GM12878 (cell line): ENCODE data around the gene TM9SF4.

Experiments
- CREB1 ChIP-seq: IDR thresholded peaks from 2 replicates; pipeline ENCODE4 v1.6.1; 2012; ENCODE audit warnings: low read depth, mild to moderate bottlenecking, inconsistent platforms
- EGR1 ChIP-seq, 2 experiments: IDR thresholded peaks; 1 replicate in 1 of 2; 2 replicates in 1 of 2; pipeline ENCODE4 v1.6.1; 2011 to 2012; ENCODE audit warnings: low read depth in 2 of 2, low read length in 2 of 2, borderline replicate concordance in 1 of 2, mild to moderate bottlenecking in 1 of 2, moderate library complexity in 1 of 2
- EP300 ChIP-seq, 2 experiments: fragments of 150-350 bp in 1 of 2; IDR thresholded peaks; 2 replicates each; pipeline ENCODE4 v1.6.1; 2011 to 2012; ENCODE audit warnings: low read depth in 2 of 2, low read length in 2 of 2, borderline replicate concordance in 1 of 2, improper control_type of control experiment in 1 of 2, inconsistent platforms in 1 of 2; ENCODE audit not compliant: control insufficient read depth in 1 of 2
- HCFC1 ChIP-seq: fragments of 150-350 bp; IDR thresholded peaks from 2 replicates; pipeline ENCODE4 v1.6.1; 2014; ENCODE audit warnings: low read length
- KDM1A ChIP-seq: fragments of 200-600 bp; sonication (generic); IDR thresholded peaks from 2 replicates; pipeline ENCODE4 v1.6.1; 2016; ENCODE audit warnings: borderline replicate concordance
- POLR2A ChIP-seq: IDR thresholded peaks from 2 replicates; pipeline ENCODE4 v1.6.1; 2011; ENCODE audit warnings: low read depth, mild to moderate bottlenecking, low read length
- POLR2AphosphoS5 ChIP-seq: IDR thresholded peaks from 2 replicates; pipeline ENCODE4 v1.6.1; 2011; ENCODE audit warnings: mild to moderate bottlenecking, low read length, inconsistent platforms
- RAD21 ChIP-seq: IDR thresholded peaks from 2 replicates; pipeline ENCODE4 v1.6.1; 2011; ENCODE audit warnings: mild to moderate bottlenecking, low read depth, low read length, moderate library complexity; ENCODE audit not compliant: insufficient read depth
- RB1 ChIP-seq: fragments of 450-650 bp; formaldehyde crosslinking; IDR thresholded peaks from 2 replicates; pipeline ENCODE4 v1.6.1; 2017; ENCODE audit warnings: mild to moderate bottlenecking, borderline replicate concordance
- RCOR1 ChIP-seq: conservative IDR thresholded peaks from 2 replicates; pipeline ENCODE4 v1.6.1; 2012; ENCODE audit warnings: low read depth, low read length, improper control_type of control experiment
- TCF3 ChIP-seq: IDR thresholded peaks from 2 replicates; pipeline ENCODE4 v1.6.1; 2012; ENCODE audit warnings: low read depth, mild to moderate bottlenecking, low read length, borderline replicate concordance; ENCODE audit not compliant: insufficient read depth
- TF ChIP-seq, protein P1 (sequence below): IDR thresholded peaks from 2 replicates; pipeline ENCODE4 v1.6.1; 2012; ENCODE audit warnings: low read length, inconsistent platforms
- TF ChIP-seq, protein P2 (sequence below), 3 experiments: IDR thresholded peaks in 2 of 3; conservative IDR thresholded peaks in 1 of 3; 2 replicates each; pipeline ENCODE4 v1.5.1; 2011; ENCODE audit warnings: low read depth in 3 of 3, low read length in 3 of 3, mild to moderate bottlenecking in 3 of 3, control low read depth in 2 of 3, moderate library complexity in 2 of 3, inconsistent platforms in 1 of 3, mixed read lengths in 1 of 3; ENCODE audit not compliant: control insufficient read depth in 2 of 3, insufficient read depth in 1 of 3; ENCODE audit errors: extremely low read depth in 1 of 3
- TF ChIP-seq, protein P3 (sequence below): IDR thresholded peaks from 2 replicates; pipeline ENCODE4 v1.6.1; 2012; ENCODE audit warnings: mild to moderate bottlenecking, low read depth, low read length

DNA sequence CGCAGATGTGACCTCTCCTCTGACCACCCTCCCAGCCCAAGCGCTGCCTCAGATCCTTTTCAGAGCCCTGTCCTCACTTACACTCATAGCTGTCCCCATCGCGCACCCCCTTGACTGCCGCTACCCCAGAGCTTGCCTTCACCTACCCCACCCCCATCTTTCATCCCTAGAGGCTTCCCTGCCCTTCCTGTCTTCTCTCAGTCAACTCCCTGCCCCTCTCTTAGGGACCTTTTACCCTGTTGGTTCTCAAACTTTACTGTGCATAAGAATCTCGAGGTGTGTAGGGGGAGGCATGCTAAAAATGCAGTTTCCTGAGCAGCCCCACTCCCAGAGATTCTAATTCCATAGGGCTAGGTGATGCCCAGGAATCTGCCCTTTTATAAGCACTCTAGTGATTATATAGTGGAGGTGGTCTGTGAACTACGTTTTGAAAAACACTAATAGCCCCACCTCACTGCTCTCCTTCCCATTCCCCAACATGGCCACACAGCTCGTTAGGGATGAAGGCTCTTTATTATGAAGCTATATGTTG, 725 bp downstream of the TM9SF4 start:
- TF ChIP-seq, protein P1, sequence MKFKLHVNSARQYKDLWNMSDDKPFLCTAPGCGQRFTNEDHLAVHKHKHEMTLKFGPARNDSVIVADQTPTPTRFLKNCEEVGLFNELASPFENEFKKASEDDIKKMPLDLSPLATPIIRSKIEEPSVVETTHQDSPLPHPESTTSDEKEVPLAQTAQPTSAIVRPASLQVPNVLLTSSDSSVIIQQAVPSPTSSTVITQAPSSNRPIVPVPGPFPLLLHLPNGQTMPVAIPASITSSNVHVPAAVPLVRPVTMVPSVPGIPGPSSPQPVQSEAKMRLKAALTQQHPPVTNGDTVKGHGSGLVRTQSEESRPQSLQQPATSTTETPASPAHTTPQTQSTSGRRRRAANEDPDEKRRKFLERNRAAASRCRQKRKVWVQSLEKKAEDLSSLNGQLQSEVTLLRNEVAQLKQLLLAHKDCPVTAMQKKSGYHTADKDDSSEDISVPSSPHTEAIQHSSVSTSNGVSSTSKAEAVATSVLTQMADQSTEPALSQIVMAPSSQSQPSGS: no peak
- TF ChIP-seq POLR2A: no peak
- no peak for TF ChIP-seq CREB1
- TF ChIP-seq EP300 (IDR thresholded peaks at IDR 0.05; ENCODE audit: borderline replicate concordance in 1 of 2, control insufficient read depth in 1 of 2, low read depth in 2 of 2, low read length in 2 of 2): no peak
- TF ChIP-seq, protein P2, sequence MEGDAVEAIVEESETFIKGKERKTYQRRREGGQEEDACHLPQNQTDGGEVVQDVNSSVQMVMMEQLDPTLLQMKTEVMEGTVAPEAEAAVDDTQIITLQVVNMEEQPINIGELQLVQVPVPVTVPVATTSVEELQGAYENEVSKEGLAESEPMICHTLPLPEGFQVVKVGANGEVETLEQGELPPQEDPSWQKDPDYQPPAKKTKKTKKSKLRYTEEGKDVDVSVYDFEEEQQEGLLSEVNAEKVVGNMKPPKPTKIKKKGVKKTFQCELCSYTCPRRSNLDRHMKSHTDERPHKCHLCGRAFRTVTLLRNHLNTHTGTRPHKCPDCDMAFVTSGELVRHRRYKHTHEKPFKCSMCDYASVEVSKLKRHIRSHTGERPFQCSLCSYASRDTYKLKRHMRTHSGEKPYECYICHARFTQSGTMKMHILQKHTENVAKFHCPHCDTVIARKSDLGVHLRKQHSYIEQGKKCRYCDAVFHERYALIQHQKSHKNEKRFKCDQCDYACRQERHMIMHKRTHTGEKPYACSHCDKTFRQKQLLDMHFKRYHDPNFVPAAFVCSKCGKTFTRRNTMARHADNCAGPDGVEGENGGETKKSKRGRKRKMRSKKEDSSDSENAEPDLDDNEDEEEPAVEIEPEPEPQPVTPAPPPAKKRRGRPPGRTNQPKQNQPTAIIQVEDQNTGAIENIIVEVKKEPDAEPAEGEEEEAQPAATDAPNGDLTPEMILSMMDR (IDR thresholded peaks at IDR 0.05 in 2 of 3, conservative IDR thresholded peaks at IDR 0.05 in 1 of 3; ENCODE audit: control insufficient read depth in 2 of 3, extremely low read depth in 1 of 3, insufficient read depth in 1 of 3, low read depth in 3 of 3, low read length in 3 of 3): no peak
- TF ChIP-seq RB1: no peak
- no peak for TF ChIP-seq RCOR1
- TF ChIP-seq TCF3: no peak
- TF ChIP-seq EGR1 (IDR thresholded peaks at IDR 0.05; ENCODE audit: borderline replicate concordance in 1 of 2, low read depth in 2 of 2, low read length in 2 of 2): no peak
- no peak for TF ChIP-seq RAD21
- no peak for TF ChIP-seq KDM1A
- TF ChIP-seq HCFC1: no peak
- TF ChIP-seq POLR2AphosphoS5: no peak
- TF ChIP-seq, protein P3, sequence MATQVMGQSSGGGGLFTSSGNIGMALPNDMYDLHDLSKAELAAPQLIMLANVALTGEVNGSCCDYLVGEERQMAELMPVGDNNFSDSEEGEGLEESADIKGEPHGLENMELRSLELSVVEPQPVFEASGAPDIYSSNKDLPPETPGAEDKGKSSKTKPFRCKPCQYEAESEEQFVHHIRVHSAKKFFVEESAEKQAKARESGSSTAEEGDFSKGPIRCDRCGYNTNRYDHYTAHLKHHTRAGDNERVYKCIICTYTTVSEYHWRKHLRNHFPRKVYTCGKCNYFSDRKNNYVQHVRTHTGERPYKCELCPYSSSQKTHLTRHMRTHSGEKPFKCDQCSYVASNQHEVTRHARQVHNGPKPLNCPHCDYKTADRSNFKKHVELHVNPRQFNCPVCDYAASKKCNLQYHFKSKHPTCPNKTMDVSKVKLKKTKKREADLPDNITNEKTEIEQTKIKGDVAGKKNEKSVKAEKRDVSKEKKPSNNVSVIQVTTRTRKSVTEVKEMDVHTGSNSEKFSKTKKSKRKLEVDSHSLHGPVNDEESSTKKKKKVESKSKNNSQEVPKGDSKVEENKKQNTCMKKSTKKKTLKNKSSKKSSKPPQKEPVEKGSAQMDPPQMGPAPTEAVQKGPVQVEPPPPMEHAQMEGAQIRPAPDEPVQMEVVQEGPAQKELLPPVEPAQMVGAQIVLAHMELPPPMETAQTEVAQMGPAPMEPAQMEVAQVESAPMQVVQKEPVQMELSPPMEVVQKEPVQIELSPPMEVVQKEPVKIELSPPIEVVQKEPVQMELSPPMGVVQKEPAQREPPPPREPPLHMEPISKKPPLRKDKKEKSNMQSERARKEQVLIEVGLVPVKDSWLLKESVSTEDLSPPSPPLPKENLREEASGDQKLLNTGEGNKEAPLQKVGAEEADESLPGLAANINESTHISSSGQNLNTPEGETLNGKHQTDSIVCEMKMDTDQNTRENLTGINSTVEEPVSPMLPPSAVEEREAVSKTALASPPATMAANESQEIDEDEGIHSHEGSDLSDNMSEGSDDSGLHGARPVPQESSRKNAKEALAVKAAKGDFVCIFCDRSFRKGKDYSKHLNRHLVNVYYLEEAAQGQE: no peak
